Measurements from ENCODE around the gene C15orf61.

C15orf61 gene

DNA sequence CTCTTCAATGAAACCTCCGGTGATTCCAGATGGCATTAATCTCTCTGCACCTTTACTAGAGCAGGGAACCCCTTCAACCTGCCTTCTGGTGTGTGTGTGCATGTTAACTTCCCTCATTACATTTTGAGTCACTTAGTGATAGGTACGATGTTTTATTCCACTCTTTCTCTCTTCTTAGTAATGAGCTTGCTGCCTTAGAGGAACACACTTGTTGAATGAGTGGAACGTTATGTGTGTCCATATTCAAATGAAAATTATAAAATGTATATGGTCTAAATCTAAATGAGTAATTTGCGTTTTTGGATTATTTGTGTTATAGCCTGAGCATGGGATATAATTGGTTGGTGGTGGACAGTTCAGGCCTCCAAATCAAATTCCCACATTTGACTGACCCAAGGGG is 33.6 kb downstream of the C15orf61 start:
- DNase-seq, result no peak

- no peak for DNase-seq
Measured at GRCh38 chr15:67556976-67557570, 36.1 kb downstream of the C15orf61 start.

- DNase-seq, result no peak
Measured at GRCh38 chr15:67558502-67558901, 37.6 kb downstream of the C15orf61 start.

DNA sequence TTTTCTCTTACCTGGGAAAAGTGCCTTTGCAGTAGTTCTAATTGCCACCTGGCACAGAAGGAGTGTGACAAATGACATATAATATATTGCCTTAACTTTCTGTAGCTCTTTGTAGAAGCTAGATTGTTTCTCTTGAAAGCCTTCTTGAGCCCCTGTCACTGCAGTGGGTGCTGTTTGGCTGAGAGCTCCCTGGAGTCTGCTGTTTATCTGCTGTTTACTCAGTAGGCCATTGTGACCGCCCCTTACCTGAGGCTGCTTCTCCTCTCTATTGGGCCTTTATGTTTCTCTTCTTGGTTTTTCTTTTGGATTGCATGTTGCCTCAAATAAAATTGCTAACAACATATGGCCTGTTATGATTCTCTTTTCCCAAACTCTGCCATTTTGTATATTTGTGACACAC is 38.2 kb downstream of the C15orf61 start:
- no peak for DNase-seq

DNA sequence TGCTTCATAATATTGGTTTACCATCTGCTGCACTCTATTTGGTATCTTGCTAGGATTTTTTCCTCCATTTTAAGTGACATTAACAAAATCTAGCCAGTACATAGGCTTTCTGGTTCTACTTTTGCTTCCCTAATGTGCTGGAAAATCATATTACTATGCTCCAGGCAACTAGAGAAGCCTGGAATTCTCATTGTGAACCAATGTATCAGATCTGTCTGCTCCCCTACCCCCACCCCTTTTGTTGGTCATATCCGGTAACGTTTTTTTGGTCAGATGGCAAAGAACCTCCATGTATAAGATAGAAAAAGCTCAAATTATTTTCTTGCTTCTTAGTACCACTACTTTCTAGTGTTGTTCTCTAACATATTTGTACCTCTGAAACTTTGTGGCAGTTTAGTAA is 38.6 kb downstream of the C15orf61 start:
- no peak for DNase-seq

- DNase-seq, result no peak
Measured at GRCh38 chr15:67560320-67560719, 39.4 kb downstream of the C15orf61 start.

DNA sequence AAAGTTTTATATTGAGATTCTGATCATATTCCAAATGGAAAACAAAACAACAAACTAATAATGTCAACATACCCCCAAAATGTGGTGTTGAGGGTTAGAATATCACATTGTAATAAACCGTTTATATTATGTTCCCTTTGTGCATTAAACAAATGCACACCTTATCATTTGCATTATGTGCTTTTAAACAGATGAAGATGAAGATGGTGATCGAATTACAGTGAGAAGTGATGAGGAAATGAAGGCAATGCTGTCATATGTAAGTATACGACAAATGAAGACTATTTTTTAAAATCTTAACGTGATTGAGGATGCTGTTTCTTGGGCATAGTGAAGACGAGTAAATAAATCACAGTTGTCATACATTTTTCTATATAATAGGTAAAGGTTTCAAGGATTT is 42.2 kb downstream of the C15orf61 start:
- no peak for DNase-seq

DNA sequence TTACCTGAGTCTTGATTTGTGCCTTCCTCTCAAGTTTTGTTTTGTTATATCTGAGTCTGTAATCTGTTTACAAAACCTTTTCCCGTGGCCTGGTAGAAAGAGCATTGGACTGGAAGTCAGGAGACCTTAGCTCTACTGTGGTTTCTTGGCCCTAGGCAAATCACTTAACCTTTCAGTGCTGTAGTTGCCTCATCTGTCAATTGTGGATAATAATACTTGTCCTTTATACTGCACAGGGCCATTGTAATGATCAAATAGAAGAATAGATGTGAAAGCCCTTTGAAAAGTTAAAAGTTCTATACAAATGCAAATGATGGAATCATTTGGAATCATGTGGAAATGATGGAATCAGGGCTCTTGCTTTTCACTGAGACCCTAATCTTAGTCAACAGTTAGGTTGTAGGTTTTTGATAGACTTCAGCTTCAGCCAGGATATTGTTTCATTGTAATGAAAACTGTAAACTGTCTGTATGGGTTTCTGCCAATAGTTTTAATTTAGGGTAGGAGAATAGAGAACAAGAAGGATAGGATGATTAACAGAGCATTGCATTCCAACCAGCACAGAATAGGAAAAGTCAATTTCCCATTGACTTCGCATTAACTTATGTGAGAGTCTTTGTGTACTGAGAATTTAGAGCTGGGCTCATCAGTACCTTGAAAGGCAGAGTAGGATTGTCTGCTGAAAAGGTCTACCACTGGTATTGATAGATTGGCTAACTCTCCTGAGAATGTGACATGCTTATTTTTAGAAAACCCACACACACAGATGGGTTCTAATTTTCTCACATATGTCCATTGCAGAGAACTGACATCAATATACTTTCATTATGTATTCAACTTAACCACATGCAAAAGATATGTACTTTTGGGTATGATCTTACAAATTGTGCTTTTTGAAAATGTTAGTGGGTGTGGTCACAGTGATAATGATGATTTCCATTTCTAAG is 43.4 kb downstream of the C15orf61 start:
- DNase-seq, result no peak

DNA sequence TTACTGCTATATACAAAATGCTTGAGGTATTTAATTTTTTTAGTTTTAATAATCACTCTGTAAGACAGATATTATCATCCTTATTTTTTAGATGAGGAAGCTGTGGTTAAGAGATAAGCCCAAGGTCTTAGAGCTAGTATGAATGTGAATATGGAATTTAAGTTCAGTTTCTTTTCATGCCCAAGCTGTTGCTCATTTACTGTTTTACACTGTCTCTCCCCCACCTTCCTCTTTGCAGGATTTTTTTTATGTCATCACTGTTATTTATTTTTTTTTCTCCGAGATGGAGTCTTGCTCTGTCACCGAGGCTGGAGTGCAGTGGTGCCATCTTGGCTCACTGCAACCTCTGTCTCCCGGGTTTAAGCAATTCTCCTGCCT is 44.0 kb downstream of the C15orf61 start:
- DNase-seq, result no peak

DNA sequence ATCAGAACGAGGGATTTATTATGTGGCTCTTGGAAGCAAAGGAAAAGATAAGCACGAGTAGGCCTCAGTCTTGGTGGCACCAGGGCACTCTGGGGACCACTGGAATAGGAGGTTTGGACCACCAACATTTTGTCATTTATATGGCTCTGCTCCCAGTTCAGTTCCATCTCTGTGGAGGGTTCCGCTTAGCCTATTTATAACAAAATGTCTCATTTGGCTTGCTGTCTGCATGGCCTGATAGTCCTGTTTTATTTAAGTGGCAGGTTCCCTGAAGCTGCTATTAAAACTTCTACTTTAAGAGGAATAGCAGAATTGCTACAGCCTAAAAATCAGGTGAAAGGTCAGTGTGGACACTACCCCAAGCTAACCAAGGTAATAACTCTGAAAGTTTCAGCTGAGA is 48.7 kb downstream of the C15orf61 start:
- no peak for DNase-seq

- DNase-seq, result no peak
Measured at GRCh38 chr15:67570875-67571647, 50.1 kb downstream of the C15orf61 start.

GRCh38 chr15:67571648-67572415 is 50.9 kb downstream of the C15orf61 start:
- DNase-seq, result no peak

GRCh38 chr15:67573194-67573593 is 52.3 kb downstream of the C15orf61 start:
- no peak for DNase-seq

GRCh38 chr15:67575039-67575502 is 54.1 kb downstream of the C15orf61 start:
- no peak for DNase-seq

DNA sequence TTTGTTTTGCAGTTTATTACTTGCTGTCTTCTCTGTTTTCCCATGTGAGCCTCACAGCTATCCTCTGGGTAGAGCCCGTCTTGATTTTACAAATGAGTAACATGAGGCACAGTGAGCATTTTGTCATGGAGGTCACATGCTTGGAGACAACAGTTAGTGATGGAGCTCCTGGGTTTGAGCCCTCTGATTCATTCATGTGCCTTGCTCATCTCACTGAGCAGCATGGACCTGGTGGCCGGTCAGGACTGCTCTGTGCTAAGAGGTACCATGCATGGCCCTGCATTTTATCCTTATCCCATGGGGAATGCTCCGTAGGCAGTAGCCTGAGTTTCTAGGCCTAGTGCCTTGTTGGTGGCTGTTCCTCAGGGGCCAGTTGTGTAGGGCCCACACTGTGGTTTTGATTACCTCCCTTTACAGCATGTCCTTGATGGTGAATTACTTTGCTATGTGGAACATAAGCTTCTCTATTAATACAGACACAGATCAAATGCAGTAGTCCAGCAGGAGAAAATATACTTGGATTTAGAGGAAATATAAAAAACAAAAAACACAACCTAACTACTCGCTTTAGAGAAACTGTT is 57.2 kb downstream of the C15orf61 start:
- DNase-seq, result no peak

GRCh38 chr15:67579164-67579563 is 58.2 kb downstream of the C15orf61 start:
- DNase-seq, result no peak
